ENCODE measurements around the gene CPNE4. TPM values are rescaled to one million over a fixed set of nuclear protein-coding genes. Genes with fewer than 3 reads are reported as not detected.

The CPNE4 gene
- total and polyA plus RNA-seq, 9 of the 15 experiments (the other 6 are each of a cell fraction or from before 2014, with no cell fraction given) = not detected

GRCh38 chr3:131502530-131503319 is 532.1 kb downstream of the CPNE4 start, which contains the start of gene MRPL3 (continued):
- TF ChIP-seq ZBTB2 (IDR thresholded peaks at IDR 0.05) (no peak), UBTF (IDR thresholded peaks at IDR 0.05; ENCODE audit: borderline replicate concordance in 1 of 2, low read depth in 2 of 2, low read length in 2 of 2) (0 out of 4 replicates have a peak, but pooled peaks of 1 of the 2 experiments have one; percentile 54), CBX5 (IDR thresholded peaks at IDR 0.05; ENCODE audit: borderline replicate concordance, low read depth) (peak; percentile 55; the same call in 1 of the 2 replicates), MGA (IDR thresholded peaks at IDR 0.05) (peak; percentile 68), GABPB1 (CRISPR knock-in tag; IDR thresholded peaks at IDR 0.05) (peak; percentile 98), NFE2 (IDR thresholded peaks at IDR 0.05; ENCODE audit: low read depth) (no peak), TFAP4 (CRISPR knock-in tag; IDR thresholded peaks at IDR 0.05; ENCODE audit: borderline replicate concordance) (peak; percentile 78), TAF7 (tag; IDR thresholded peaks at IDR 0.05) (peak; percentile 74; the same call in 1 of the 2 replicates), ATF1 (CRISPR knock-in tag; IDR thresholded peaks at IDR 0.05) (no peak), ATF1 (tag; IDR thresholded peaks at IDR 0.05) (peak; percentile 79)

Data from K562 (cell line).